Measurements from ENCODE around the gene ERCC3.
A peak's percentile ranks its signal among the peaks of the same experiment; 100 is the strongest.
"Not testable (repeated sequence)": the region's sequence is repeated elsewhere in the genome, so short reads cannot be mapped to it uniquely, and the experiment has no call there.

Gene ERCC3

GRCh38 chr2:127279781-127280180, 14.2 kb downstream of the ERCC3 start:
- DNase-seq (ENCODE audit: low read depth), result no peak

DNA sequence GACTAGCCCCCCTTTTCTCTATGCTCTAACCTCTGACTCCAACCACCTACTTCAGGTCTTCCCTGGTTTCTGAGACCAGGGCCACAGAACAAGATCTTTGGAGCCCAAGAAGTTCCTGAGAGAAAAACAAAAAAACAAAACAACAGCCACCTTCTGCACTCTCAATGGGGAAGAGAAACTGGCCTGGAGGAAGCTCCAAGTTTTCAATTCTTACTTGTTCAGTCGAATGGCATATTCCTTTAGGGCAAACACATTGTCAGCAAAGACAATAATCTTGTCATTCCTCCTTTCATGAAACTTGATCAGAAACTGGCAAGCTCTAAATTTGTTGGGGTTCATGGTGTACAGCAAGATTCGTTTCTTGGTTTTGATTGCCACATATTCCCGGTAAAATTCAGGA, 15.0 kb downstream of the ERCC3 start:
- no peak for DNase-seq (ENCODE audit: low read depth)

- no peak for DNase-seq (ENCODE audit: low read depth)
Observed at GRCh38 chr2:127277028-127277427, 16.9 kb downstream of the ERCC3 start.

- DNase-seq (ENCODE audit: low read depth), result no peak
Observed at GRCh38 chr2:127275789-127276188, 18.2 kb downstream of the ERCC3 start.

DNA sequence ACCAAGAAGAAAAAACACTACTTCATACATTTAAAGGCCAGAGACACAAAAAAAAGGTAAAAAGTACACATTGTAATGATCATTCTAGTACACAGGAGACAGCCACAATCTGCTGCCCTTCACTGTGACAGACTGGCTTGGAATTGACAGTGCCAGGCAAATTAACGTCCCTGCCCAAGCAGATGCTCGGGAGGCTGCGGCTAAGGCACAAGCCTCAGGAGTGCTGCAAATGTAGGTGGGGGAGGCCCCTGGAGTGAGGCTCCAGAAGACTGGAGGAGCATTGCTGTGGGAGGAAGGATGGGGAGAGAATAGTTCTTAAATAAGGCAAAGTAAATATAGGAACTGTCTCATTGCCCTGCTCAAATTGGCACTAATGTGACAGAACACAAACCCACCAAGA, 18.6 kb downstream of the ERCC3 start:
- no peak for DNase-seq (ENCODE audit: low read depth)

- no peak for DNase-seq (ENCODE audit: low read depth)
Observed at GRCh38 chr2:127270663-127271062, 23.3 kb downstream of the ERCC3 start.

- DNase-seq (ENCODE audit: low read depth), result no peak
Observed at GRCh38 chr2:127261804-127262406, 32.0 kb downstream of the ERCC3 start.

GRCh38 chr2:127259355-127259754, 34.6 kb downstream of the ERCC3 start:
- no peak for DNase-seq (ENCODE audit: low read depth)

DNA sequence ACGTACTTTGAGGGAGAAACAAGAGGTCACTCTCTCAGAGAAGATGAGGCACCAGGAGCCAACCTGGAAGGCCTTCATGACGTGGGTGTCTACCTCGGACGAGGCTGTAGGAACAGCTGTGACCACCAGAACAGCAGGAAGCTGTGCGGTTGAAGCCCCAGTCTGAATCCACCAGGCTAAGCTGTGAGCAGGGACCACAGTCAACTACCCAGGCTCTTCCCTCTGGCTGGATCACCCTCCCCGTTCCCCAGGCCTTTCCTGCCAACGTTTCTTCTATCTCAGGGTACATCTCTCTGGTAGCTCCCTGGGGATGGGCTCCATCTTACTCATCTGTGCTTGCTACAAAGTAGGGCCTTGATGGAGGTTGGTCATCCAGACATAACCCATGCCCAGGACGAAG, 37.1 kb downstream of the ERCC3 start:
- no peak for DNase-seq (ENCODE audit: low read depth)

DNA sequence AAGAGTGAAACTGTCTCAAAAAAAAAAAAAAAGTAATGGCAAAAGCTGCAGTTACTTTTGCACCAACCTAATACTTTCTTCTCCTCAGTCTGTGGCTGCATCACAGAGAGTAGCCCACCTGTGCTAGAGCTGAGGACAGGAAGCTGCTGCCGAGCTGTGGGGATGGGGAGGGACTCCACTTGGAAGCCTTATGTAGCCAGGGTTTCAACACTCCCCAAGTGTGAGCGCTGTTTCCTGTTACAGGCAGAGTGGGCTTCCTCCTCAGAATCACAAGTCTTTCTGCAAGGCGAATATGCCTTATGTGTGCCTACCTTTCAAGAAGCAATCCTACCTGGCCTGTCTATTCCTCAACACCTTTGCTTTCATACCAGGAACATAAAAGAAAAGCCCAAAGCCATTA, 37.6 kb downstream of the ERCC3 start:
- DNase-seq (ENCODE audit: low read depth), result no peak

GRCh38 chr2:127255721-127256120, 38.2 kb downstream of the ERCC3 start:
- DNase-seq (ENCODE audit: low read depth), result no peak

DNA sequence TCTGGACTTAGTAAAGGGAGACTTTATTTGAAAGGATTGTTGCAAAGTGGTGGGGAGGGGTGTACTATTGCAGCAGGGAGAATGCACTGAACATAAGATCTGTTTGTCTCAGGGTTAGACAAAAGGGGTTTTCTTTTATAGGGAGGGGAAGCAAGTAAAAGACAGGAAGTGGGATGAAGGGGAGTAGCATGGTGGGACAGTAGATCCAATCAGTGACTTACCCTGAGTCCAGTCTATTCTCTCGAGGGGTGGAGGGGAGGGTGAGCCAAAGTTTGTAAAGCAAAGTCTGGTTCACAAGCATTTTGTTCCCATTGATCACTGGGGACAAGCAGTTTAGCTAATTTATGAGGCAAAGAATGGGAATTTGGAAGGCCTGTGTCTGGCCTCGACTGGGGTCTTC, 38.8 kb downstream of the ERCC3 start:
- DNase-seq (ENCODE audit: low read depth), result no peak

DNA sequence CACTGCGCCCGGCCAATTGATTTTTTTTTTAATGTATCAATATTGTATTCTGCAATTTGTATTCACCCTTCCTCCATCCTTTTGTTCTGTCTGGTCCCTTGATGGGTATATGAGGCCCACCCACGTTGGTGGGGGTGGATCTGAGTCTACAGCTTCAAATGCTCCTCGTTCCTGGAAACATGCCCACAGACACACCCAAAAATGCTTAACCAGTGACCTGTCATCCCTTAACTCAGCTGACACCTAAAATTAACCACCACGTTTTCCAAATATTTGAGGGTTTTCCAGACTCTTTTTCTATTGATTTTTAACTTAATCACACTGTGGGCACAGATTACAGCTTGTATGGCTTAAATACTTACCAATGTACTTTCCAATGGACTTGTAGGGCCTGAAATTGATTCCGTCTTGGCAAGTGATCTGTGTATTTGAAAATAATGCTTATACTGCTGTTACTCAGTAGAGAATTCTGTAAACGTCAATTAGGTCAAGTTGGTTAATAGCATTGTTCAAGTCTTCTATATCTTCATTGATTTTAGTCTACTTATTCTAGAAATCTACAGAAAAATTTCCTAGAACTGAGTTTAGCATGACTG, 39.5 kb downstream of the ERCC3 start:
- DNase-seq (ENCODE audit: low read depth), result peak; percentile 6

DNA sequence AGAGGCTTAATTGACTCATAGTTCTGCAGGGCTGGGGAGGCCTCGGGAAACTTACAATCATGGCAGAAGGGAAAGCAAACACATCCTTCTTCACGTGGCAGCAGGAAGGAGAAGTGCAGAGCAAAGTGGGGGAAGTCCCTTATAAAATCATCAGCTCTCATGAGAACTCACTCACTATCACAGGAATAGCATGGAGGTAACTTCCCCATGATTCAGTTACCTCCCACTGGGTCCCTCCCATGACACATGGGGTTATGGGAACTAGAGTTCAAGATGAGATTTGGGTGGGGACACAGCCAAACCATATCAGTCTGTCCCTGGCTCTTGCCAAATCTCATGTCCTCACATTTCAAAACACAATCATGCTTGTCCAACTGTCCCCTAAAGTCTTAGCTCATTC, 52.8 kb downstream of the ERCC3 start:
- not testable (repeated sequence) for DNase-seq (ENCODE audit: low read depth)

DNA sequence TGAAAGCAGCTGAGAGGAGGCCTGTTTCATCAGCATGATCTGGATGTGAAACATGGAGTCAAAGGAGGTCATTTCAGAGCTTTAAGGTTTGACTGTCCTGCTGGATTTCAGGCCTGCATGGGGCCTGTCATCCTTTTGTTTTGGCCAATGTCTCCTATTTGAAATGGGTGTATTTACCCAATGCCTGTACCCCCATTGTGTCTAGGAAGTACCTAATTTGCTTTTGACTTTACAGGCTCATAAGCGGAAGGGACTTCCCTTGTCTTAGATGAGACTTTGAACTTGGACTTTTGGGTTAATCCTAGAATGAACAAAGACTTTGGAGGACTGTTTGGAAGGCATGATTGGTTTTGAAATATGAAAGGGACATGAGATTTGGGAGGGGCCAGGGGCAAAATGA, 54.5 kb downstream of the ERCC3 start:
- no peak for DNase-seq (ENCODE audit: low read depth)

DNA sequence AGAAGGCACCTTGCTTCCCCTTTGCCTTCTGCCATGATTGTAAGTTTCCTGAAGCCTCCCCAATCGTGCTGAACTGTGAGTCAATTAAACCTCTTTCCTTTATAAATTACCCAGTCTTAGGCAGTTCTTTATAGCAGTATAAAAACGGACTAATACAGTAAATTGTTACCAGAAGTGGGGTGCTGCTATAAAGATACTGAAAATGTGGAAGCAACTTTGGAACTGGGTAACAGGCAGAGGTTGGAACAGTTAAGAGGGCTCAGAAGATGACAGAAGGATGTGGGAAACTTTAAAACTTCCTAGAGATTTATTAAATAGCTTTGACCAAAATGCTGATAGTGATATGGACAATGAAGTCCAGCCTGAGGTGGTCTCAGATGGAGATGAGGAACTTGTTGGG, 56.2 kb downstream of the ERCC3 start:
- DNase-seq (ENCODE audit: low read depth), result not testable (repeated sequence)

DNA sequence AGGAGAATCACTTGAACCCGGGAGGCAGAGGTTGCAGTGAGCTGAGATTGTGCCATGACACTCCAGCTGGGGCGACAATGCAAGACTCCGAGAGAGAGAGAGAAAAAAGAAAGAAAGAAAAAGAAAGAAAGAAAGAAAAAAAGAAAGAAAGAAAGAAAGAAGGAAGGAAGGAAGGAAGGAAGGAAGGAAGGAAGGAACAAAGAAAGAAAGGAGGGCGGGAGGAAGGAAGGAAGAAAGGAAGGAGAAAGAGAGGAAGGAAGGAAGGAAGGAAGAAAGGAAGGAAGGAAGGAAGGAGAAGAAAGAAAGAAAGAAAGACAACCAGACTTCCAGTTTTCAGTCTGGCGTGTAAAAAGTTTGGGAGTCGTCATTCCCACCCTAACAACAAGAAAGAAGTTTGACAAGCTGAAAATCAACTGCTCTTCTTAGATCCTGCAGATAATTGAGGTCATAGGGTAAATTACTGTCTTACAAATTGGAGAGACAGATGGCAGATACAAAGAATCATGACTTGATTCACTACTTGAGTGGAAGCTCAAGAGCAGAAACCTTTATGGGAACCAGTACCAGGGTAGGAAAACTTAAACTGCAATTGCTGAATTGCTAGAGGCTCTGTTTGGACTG, 58.8 kb downstream of the ERCC3 start:
- no peak for DNase-seq (ENCODE audit: low read depth)

DNA sequence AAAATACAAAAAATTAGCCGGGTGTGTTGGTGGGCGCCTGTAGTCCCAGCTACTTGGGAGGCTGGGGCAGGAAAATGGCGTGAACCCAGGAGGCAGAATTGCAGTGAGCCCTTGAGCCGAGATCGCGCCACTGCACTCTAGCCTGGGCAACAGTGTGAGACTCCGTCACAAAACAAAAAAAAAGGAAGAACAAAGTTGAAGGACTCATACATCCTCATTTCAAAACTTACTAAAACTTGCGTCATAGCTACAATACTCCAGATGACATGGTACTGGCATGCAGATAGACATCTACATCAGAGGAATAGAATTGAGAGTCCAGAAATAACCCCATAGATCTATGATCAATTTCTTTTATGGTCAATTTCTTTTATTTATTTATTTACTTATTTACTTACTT, 60.2 kb downstream of the ERCC3 start:
- no peak for DNase-seq (ENCODE audit: low read depth)

GRCh38 chr2:127231130-127231865, 62.6 kb downstream of the ERCC3 start:
- DNase-seq (ENCODE audit: low read depth), result no peak

DNA sequence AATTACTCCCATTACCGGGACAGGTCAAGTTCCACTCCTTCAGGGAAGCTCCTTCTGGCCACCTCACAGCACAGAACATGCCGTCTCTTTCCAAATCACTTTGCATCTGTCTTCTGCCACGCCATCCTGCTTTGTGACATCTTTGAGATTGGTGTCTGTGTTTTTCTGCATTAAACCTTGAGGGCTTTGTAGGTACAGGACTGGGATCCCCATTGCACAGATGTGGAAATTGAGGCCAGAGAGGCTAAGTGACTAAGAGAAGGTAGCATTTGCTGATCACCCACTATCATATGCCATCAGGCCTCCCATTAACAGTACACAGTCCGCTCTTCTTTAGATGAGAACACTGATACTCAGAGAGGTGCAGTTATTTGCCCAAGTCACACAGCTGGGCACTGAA, 64.4 kb downstream of the ERCC3 start:
- DNase-seq (ENCODE audit: low read depth), result no peak

- no peak for DNase-seq (ENCODE audit: low read depth)
Observed at GRCh38 chr2:127228102-127228501, 65.8 kb downstream of the ERCC3 start.

DNA sequence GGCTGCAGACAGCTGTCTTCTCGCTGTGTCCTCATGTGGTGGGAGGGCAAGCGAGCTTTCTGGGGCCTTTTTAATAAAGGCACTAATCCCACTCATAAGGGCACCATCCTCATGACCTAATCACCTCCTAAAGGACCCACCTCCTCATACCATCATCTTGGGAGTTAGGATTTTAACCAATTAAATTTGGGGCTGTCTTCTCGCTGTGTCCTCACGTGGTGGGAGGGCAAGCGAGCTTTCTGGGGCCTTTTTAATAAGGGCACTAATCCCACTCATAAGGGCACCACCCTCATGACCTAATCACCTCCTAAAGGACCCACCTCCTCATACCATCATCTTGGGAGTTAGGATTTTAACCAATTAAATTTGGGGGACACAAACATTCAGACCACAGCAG, 66.7 kb downstream of the ERCC3 start:
- not testable (repeated sequence) for DNase-seq (ENCODE audit: low read depth)
